ENCODE data around the gene LRP10. TPM values are rescaled to one million over a fixed set of nuclear protein-coding genes. Genes with fewer than 3 reads are reported as not detected.
A peak's percentile ranks its signal among the peaks of the same experiment; 100 is the strongest.
"Not testable (repeated sequence)": the region's sequence is repeated elsewhere in the genome, so short reads cannot be mapped to it uniquely, and the experiment has no call there.

The LRP10 gene, protein sequence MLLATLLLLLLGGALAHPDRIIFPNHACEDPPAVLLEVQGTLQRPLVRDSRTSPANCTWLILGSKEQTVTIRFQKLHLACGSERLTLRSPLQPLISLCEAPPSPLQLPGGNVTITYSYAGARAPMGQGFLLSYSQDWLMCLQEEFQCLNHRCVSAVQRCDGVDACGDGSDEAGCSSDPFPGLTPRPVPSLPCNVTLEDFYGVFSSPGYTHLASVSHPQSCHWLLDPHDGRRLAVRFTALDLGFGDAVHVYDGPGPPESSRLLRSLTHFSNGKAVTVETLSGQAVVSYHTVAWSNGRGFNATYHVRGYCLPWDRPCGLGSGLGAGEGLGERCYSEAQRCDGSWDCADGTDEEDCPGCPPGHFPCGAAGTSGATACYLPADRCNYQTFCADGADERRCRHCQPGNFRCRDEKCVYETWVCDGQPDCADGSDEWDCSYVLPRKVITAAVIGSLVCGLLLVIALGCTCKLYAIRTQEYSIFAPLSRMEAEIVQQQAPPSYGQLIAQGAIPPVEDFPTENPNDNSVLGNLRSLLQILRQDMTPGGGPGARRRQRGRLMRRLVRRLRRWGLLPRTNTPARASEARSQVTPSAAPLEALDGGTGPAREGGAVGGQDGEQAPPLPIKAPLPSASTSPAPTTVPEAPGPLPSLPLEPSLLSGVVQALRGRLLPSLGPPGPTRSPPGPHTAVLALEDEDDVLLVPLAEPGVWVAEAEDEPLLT
- 113 TPM for polyA plus RNA-seq

DNA sequence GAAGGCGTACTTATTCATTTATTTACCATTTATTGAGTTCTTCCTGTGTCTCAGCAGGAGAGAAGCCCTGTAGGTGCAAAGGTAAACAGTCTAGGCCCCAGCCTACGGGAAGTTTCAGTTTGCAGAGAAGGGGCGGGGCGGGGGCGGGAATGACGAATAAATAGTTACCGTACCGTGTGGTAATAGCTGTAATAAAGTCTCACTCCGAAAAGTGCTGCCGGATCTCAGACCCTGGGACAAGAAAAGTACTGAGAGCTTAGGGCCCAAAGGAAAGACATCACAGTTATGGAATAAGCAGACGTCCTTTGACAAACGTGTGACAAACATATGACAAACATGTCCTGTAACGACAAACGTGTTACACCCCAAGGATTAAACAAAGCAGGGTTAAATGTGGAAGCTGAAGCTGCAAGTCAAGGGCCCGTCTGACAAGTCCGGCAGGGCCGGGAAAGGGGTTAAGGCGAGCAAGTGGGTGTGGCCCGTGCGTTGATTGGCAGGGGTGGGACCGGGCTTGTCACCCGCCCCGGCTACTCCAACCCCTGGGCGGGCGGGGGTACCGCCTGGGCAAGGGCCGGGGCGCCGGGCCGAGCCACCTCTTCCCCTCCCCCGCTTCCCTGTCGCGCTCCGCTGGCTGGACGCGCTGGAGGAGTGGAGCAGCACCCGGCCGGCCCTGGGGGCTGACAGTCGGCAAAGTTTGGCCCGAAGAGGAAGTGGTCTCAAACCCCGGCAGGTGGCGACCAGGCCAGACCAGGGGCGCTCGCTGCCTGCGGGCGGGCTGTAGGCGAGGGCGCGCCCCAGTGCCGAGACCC is at the start of gene LRP10:
LRP10 (plus strand) TSS at position 517 of the 809 bp plus-strand sequence. CDS start 564 bp downstream, outside the sequence.
- H3K9me3 Mint-ChIP-seq, result no peaks in the 10 kb centered on the region
- H3K27me3 Mint-ChIP-seq, result no peaks in the 10 kb centered on the region
- H3K4me3 Mint-ChIP-seq, result peak within 1 kb of the TSS; percentile 85 to 98 (median 96)
- peak within 1 kb of the TSS; percentile 94 to 97 (median 94) for H3K27ac Mint-ChIP-seq
- peaks cover 12 to 23% (median 17%) of the 10 kb centered on the region in 3 donors for H3K4me1 Mint-ChIP-seq
- peaks cover 9% of the 10 kb centered on the region for H3K36me3 Mint-ChIP-seq

DNA sequence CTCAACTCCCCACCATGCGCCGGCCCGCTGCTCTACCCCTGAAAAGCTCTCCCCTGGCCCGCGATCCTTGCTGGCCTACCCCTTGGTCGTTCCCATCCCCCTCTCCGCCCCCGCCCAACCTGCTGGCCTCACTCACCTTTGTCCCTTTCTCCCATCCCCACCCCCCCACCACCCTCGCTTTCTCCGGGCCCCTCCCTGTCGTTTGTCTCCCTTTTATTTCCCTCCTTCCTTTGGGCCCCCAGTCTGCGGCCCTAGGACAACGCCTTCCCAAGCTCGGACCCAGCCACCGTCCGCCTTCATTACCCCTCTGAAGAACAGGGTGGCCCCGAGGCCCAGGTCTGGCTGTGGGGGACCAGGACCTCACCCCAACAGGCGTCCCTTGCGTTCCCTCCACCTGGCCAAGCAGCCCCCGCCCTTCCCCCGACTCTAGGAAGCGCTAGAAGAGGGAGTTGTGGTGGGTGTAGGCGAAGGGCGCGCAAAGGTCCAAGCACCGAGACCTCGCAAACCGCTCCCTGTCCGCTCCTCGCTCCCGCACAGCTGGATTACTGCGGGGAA is 49.4 kb upstream of the LRP10 start:
- Mint-ChIP-seq H3K36me3 (no peaks in the 10 kb centered on the region), H3K9me3 (no peaks in the 10 kb centered on the region), H3K4me3 (peak overlapping the region; percentile 78 to 97 (median 90)), H3K27ac (peak overlapping the region in 2 of 3 donors; percentile 56 to 70), H3K27me3 (no peaks in the 10 kb centered on the region), H3K4me1 (peaks cover 19 to 32% (median 25%) of the 10 kb centered on the region in 3 donors)

DNA sequence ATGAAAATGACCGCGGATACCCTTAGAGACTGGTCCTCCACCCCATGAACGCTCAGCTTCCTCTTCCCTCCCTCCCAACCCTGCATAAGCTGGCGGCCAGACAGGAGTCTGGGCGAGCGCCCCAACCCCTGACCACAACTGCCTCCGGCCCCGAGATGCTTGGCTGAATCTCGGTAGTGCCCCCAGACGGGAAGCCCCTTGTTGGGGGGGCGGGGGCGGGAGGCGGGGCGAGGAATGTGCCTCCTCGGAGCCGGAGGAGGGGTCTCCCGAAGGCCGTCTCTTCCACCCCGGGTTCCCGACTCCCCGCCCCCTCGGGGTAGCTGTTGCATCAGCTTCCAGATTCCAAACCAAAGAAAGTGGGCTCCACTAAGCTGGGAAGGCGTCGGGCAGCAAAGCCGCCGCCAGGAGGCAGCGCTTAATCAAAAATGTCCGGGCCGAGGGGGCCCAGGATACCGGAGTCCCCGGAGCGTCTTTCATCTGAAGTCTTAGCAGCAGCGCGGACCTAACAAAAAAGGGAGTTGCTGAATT is 48.9 kb upstream of the LRP10 start:
- H3K4me3 Mint-ChIP-seq, result peak overlapping the region; percentile 78 to 97 (median 90)
- no peaks in the 10 kb centered on the region for H3K9me3 Mint-ChIP-seq
- no peaks in the 10 kb centered on the region for H3K27me3 Mint-ChIP-seq
- peaks cover 19 to 32% (median 25%) of the 10 kb centered on the region in 3 donors for H3K4me1 Mint-ChIP-seq
- no peaks in the 10 kb centered on the region for H3K36me3 Mint-ChIP-seq
- H3K27ac Mint-ChIP-seq, result peak overlapping the region; percentile 56 to 86 (median 80)

DNA sequence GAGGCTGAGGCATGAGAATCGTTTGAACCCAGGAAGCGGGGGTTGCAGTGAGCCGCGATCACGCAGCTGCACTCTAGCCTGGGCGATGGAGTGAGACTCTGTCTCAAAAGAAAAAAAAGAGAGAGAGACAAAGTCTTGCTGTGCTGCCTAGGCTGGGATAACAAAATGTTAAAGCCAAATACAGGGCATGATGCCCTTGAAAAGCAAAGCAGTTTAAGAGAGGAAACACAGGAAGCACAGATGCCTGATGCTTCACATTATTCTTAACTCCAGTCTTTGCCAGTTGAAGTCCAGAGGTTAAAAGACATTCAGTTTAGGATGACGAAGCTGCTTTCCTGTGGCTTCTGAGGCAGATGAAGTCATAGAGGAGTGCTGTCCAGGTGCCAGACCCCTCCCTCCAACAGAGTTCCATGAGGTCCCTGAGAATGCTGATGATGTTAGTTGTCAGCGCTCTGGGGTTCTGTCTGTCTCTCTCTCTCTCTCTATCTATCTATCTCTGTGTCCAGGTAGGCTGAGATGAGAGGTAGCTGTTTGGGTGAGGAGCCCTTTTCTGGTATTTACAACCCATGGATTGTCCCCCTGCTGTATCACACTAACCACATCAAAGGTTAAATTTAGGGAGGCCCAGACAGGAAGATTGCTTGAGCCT is 46.7 kb upstream of the LRP10 start:
- H3K4me3 Mint-ChIP-seq, result peak overlapping the region in 3 of 4 donors; percentile 23 to 82 (median 52)
- peaks cover 16 to 26% (median 23%) of the 10 kb centered on the region in 3 donors for H3K4me1 Mint-ChIP-seq
- H3K36me3 Mint-ChIP-seq, result peaks cover 4% of the 10 kb centered on the region
- peak overlapping the region in 2 of 3 donors; percentile 63 to 71 for H3K27ac Mint-ChIP-seq
- no peaks in the 10 kb centered on the region for H3K27me3 Mint-ChIP-seq
- no peaks in the 10 kb centered on the region for H3K9me3 Mint-ChIP-seq

DNA sequence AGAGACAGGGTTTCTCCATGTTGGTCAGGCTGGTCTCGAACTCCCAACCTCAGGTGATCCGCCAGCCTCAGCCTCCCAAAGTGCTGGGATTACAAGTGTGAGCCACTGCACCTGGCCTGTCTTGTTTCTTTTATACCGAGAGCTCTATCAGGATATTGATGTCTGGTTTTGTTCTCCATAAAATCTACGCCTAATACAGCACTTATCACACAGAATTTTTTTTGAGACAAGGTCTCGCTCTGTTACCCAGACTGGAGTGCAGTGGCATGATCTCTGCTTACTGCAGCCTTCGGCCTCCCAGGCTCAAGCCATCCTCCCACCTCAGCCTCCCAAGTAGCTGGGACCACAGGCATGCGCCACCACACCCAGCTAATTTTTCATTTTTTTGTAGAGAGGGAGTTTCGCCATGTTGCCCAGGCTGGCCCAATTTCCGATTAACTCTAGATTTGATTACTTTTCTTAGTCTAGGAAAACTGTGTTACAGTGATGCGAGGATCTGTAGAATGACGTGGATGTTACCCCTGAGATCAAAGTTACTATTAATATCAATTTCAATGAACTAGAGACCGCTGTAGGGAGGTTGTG is 42.4 kb upstream of the LRP10 start:
- peak overlapping the region; percentile 93 to 98 (median 96) for H3K27ac Mint-ChIP-seq
- H3K36me3 Mint-ChIP-seq, H3K9me3 Mint-ChIP-seq, H3K27me3 Mint-ChIP-seq: not testable (repeated sequence)
- H3K4me1 Mint-ChIP-seq, result peaks cover 19 to 28% (median 28%) of the 10 kb centered on the region in 3 donors
- peak overlapping the region; percentile 93 to 97 (median 95) for H3K4me3 Mint-ChIP-seq

DNA sequence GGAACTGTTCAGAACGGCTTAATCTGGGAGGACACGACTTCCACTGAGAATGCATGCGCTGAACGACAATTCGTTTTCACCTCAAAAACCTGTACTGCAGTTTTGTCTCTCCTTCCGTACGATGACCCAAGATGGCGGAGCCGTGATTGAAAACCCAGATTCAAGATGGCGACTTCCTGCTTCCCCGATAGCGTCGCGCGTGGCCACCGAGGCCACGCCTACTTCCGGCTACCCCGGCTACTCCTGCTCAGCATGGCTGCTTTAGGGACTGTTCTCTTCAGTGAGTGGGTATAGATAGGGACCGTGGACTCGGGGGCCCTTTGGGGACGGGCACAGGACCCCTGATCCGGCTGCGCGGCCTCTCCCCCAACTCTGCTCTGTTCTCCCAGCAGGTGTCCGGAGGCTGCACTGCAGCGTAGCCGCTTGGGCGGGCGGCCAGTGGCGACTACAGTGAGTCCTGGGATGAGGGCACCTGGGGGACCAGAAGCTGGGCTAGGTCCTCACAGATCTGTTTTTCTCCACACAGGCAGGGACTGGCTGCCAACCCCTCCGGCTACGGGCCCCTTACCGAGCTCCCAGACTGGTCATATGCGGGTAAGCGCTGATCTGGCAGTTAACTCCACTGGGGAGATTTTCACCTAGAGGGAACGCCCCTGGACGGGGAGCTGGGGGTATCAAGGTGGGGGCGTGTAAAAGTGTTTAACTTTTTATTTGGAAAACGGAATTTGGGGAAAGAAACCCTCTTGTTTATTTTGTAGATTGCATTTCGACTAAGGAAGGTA is 41.7 kb upstream of the LRP10 start, which contains the start of gene MRPL52:
MRPL52 (plus strand) TSS at position 227 of the 782 bp plus-strand sequence; CDS start at position 253, 26 bp downstream.
- Mint-ChIP-seq H3K27me3 (no peaks in the 10 kb centered on the region), H3K9me3 (no peaks in the 10 kb centered on the region), H3K4me3 (peak within 1 kb of the TSS; percentile 93 to 97 (median 95)), H3K4me1 (peaks cover 19 to 26% (median 23%) of the 10 kb centered on the region in 3 donors), H3K27ac (peak within 1 kb of the TSS; percentile 93 to 98 (median 96)), H3K36me3 (peaks cover 6% of the 10 kb centered on the region)

DNA sequence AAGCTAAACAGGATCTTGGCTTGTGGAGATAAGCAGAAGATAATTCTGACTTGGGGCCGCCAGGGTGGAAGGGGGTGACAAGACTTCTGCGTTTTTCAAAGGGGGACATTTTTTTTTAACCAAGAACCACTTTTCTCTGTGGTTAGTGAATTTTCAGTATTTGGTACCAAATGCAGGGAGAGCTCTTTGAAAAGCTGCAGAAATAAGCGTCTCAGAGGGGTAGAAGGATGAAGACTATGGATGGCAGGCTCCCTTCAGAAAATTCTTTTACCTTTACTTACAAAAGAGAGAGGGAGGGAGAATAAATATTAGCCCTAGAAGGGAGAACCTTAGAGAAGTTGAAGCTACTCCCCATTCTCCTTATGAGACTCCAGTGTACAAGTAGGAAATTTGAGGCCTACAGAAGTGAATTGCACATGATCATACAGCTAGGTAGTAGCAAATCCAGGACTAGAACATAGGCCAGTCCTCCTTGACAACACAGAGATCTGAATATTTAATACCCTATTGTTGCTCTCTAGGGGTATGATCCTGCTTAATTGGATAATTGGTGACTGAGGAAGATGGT is 41.0 kb upstream of the LRP10 start:
- peak overlapping the region; percentile 93 to 97 (median 95) for H3K4me3 Mint-ChIP-seq
- H3K27me3 Mint-ChIP-seq, result no peaks in the 10 kb centered on the region
- H3K27ac Mint-ChIP-seq, result peak overlapping the region in 2 of 3 donors; percentile 93 to 96
- no peaks in the 10 kb centered on the region for H3K9me3 Mint-ChIP-seq
- peaks cover 19 to 23% (median 20%) of the 10 kb centered on the region in 3 donors for H3K4me1 Mint-ChIP-seq
- peaks cover 6% of the 10 kb centered on the region for H3K36me3 Mint-ChIP-seq

DNA sequence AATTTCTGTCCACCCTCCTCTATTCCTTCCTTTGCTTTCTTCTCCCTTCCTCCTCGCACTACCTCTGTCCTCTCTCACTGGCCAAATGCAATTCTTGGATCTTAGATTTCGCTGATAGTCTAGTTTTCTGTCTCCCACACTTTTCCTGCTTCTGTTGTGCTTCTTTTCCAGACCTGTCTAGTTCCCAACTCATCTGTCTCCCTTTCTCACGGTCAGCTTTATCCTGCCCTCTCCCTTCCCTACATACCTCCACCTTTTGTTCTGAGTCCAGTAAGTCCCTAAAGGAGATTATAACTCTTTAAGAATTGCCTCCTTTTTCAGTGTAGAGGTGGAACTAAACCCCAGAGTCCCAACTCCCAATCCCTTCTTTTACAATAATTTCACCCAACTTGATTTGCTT is 36.0 kb upstream of the LRP10 start:
- H3K27ac Mint-ChIP-seq, result peak overlapping the region in 2 of 3 donors; percentile 7 to 18
- H3K36me3 Mint-ChIP-seq, result peaks cover 2% of the 10 kb centered on the region
- peaks cover 16% of the 10 kb centered on the region for H3K27me3 Mint-ChIP-seq
- H3K4me1 Mint-ChIP-seq, result peaks cover 12 to 14% (median 12%) of the 10 kb centered on the region in 3 donors
- H3K9me3 Mint-ChIP-seq, result no peaks in the 10 kb centered on the region
- H3K4me3 Mint-ChIP-seq, result peak overlapping the region in 1 of 4 donors; percentile 64

DNA sequence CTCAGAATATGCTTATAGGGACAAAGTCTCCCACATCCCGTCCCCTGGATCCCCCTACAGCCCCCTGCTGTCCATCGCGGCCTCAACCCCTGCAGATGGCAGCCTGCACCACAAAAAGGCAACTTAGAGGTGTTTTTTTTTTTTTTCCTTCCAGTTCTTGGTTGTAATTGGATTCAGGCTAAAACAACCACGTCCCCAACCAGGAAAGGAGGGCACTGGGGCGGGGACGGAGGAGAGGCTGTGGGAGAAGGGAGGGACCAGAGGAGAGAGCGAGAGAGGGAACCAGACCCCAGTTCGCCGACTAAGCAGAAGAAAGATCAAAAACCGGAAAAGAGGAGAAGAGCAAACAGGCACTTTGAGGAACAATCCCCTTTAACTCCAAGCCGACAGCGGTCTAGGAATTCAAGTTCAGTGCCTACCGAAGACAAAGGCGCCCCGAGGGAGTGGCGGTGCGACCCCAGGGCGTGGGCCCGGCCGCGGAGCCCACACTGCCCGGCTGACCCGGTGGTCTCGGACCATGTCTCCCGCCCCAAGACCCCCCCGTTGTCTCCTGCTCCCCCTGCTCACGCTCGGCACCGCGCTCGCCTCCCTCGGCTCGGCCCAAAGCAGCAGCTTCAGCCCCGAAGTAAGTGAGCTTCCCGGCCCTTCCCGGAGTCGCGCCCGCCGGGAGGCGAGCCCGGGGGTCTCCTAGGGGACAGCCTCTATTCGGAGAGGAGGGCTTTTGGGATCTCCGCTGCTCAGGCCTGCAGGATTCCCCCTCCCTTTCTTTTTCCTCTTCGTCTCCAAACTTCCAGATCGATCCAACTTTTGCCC is 35.0 kb upstream of the LRP10 start, which contains the start of gene MMP14:
MMP14 (plus strand) TSS at position 285 of the 813 bp plus-strand sequence; CDS start at position 518, 233 bp downstream.
- H3K27me3 Mint-ChIP-seq, result peaks cover 16% of the 10 kb centered on the region
- peaks cover 2% of the 10 kb centered on the region for H3K36me3 Mint-ChIP-seq
- no peaks in the 10 kb centered on the region for H3K9me3 Mint-ChIP-seq
- peak within 1 kb of the TSS in 1 of 3 donors; percentile 18 for H3K27ac Mint-ChIP-seq
- peak within 1 kb of the TSS; percentile 64 to 96 (median 74) for H3K4me3 Mint-ChIP-seq
- H3K4me1 Mint-ChIP-seq, result peaks cover 5 to 6% (median 6%) of the 10 kb centered on the region in 3 donors

DNA sequence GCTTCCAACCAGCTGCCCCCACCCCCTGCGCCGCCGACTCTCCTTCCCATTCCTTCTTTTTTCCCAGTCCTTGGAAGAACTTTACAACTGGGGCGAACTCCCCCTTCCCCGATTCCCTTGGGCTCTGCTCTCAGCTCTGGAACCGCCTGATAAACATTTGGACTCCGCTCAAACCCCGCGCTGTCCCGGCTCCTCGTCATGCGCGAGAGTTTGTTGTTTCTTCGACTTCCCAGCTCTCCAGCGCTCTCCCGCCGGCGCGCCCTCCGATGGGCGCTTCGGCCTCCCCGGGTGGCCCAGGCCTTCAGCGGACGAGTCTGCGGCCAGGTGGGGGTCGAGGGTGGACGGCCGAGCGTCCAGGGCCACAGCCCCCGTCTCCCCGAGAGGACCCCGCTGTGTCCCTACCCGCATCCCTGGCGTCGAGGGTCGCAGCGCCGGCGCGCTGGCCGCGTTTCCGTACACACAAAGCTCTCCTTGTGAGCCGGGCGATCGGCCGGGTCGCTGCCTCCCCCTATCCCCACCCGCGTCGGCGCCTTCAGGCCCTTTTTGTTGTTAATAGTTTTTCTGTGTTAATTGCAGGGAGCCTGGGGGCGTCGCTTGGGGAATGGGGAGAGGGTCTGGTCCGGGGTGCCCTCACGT is 34.3 kb upstream of the LRP10 start:
- H3K27me3 Mint-ChIP-seq, result peaks cover 18% of the 10 kb centered on the region
- H3K4me1 Mint-ChIP-seq, result peaks cover 0 to 3% (median 3%) of the 10 kb centered on the region in 3 donors
- no peaks in the 10 kb centered on the region for H3K9me3 Mint-ChIP-seq
- H3K4me3 Mint-ChIP-seq, result peak overlapping the region; percentile 52 to 96 (median 71)
- no peak overlapping the region for H3K27ac Mint-ChIP-seq
- no peaks in the 10 kb centered on the region for H3K36me3 Mint-ChIP-seq

DNA sequence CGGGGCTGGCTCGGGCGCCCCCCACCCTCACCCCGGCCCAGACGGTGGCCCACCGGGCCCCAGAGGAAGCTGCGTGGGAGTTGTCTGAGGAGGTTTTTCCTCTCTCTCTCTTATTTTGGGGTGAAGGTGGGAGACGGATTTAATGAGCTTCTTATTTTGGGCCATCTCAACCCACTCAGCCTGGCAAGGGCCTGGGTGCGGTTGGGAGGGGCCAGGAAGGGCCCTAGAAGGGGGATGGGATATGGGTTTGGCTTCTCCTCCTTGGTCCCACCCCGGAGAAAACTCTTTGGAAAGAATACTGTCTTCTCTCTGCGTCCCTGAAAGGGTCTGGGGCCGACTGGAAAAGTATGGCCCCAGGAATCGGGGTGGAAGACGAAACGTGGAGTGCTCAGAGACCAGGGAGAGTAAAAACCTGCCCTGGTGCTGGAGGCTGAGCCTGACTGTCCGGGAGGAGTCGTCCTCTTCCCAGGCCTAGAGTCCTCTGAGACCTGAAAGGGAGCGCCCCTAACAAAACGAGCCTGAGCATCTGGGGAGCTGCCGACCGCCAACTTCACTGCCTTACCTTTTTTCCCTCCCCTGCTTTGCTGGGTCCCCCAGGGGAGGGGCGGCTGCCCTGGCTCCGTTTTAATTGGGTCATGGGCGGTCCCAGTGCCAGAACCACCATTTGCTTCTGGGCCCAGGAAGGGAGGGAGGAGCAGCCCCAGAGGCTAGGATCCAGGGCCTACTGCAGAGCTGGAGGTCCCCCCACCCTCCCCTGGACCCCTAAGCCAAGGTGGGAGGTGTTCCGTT is 33.6 kb upstream of the LRP10 start:
- Mint-ChIP-seq H3K4me1 (peaks cover 0 to 3% (median 3%) of the 10 kb centered on the region in 3 donors), H3K9me3 (no peaks in the 10 kb centered on the region), H3K36me3 (no peaks in the 10 kb centered on the region), H3K4me3 (peak overlapping the region; percentile 30 to 72 (median 44)), H3K27ac (no peak overlapping the region), H3K27me3 (peaks cover 18% of the 10 kb centered on the region)

Measured in IgD-negative memory B cell (primary cell).